SKM-1 treated with dmso at 0.1 percent for 144 hours (cell line): ENCODE results near the gene SYCP2.

Experiments used
- DNase-seq: peaks from one replicate; lab custom pipeline; 2025; ENCODE audit not compliant: unreplicated experiment; lab: John Stamatoyannopoulos, UW

Gene SYCP2

GRCh38 chr20:59945731-59946130 is 12.3 kb upstream of the SYCP2 start:
- no peak for DNase-seq

GRCh38 chr20:59945175-59945574 is 11.7 kb upstream of the SYCP2 start:
- DNase-seq: no peak

GRCh38 chr20:59944726-59945125 is 11.3 kb upstream of the SYCP2 start:
- no peak for DNase-seq

GRCh38 chr20:59942245-59942644 is 8.8 kb upstream of the SYCP2 start:
- no peak for DNase-seq

- DNase-seq: no peak
These were observed 7.5 kb upstream of the SYCP2 start for GRCh38 chr20:59940956-59941294.

- DNase-seq: peak; percentile 85
These were observed 6.9 kb upstream of the SYCP2 start, which contains the start of the genes FAM217B and PPP1R3D for GRCh38 chr20:59940129-59940955. TSS of gene FAM217B (plus strand) at chr20:59940389. CDS start at chr20:59943944, 3,555 bp downstream. TSS of gene PPP1R3D (minus strand) at chr20:59940305. CDS start at chr20:59939931, 374 bp downstream.

- DNase-seq: no peak
These were observed 6.4 kb upstream of the SYCP2 start for GRCh38 chr20:59939879-59940128.

GRCh38 chr20:59939052-59939878 is 5.8 kb upstream of the SYCP2 start:
- DNase-seq: no peak

GRCh38 chr20:59938696-59939051 is 5.2 kb upstream of the SYCP2 start:
- no peak for DNase-seq

- no peak for DNase-seq
These were observed 4.8 kb upstream of the SYCP2 start for GRCh38 chr20:59938221-59938620.

- no peak for DNase-seq
These were observed 3.7 kb upstream of the SYCP2 start for GRCh38 chr20:59937150-59937549.

- DNase-seq: no peak
These were observed 3.0 kb upstream of the SYCP2 start for GRCh38 chr20:59936409-59936808.

GRCh38 chr20:59935457-59936185 is 2.2 kb upstream of the SYCP2 start:
- DNase-seq: no peak

GRCh38 chr20:59933849-59934585 is 580 bp upstream of the SYCP2 start:
- DNase-seq: peak; percentile 61

GRCh38 chr20:59932616-59933295 is 681 bp downstream of the SYCP2 start:
- DNase-seq: no peak

- no peak for DNase-seq
These were observed 1.7 kb downstream of the SYCP2 start for GRCh38 chr20:59931511-59932312.

GRCh38 chr20:59925899-59926298 is 7.5 kb downstream of the SYCP2 start:
- DNase-seq: no peak

GRCh38 chr20:59925359-59925758 is 8.1 kb downstream of the SYCP2 start:
- no peak for DNase-seq

GRCh38 chr20:59923514-59923913 is 9.9 kb downstream of the SYCP2 start:
- DNase-seq: no peak

GRCh38 chr20:59920944-59921343 is 12.5 kb downstream of the SYCP2 start:
- no peak for DNase-seq
